GM11168 (cell line): ENCODE measurements around the gene ARFIP1.

Source experiments
- in situ Hi-C: fragments of 300-500 bp; cut with MboI; formaldehyde crosslinking; loops from one replicate; pipeline ENCODE4 v1.12.0; 2022; ENCODE audit warnings: low sequenced_read_pairs; ENCODE audit not compliant: unreplicated experiment

Gene ARFIP1

DNA sequence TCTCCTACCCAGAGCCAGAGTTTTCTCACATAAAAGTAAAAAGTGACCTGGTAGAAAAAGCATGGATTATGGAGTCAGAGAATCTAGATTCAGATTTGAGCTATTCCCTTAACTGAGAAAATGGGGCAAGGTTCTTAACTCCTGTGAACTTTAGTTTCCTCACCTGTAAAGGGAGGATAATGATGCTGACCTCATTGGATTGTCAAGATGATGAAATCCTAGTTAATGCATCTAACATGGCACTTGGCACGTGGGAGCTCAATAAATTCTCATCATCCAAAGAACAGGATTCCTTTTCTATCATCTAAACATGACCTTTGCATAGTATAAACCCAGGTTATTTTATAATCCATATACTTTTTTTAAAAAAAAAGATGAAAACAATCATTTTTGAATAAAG lies 175.0 kb downstream of the ARFIP1 start:
- in situ Hi-C loops = no loop called here

DNA sequence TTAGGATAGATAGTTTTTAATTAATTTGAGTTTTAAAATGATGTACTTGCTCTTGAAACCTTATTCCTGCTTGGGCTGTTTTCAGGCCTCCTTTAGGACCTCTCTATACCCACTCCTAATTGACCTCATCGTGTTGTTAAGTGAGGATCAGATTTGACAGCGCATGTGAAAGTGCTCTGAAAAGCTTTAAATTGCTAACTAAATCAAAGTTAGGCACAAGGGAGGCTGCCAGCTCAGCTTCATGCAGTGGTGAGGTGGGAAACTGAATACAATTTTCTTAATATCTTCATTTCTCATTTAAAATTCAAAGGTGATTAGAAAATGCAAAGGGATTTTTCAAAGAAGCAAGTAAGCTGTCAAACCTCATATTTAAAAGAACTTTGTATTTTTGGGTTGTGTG lies 176.4 kb downstream of the ARFIP1 start:
- in situ Hi-C loops = no loop called here

DNA sequence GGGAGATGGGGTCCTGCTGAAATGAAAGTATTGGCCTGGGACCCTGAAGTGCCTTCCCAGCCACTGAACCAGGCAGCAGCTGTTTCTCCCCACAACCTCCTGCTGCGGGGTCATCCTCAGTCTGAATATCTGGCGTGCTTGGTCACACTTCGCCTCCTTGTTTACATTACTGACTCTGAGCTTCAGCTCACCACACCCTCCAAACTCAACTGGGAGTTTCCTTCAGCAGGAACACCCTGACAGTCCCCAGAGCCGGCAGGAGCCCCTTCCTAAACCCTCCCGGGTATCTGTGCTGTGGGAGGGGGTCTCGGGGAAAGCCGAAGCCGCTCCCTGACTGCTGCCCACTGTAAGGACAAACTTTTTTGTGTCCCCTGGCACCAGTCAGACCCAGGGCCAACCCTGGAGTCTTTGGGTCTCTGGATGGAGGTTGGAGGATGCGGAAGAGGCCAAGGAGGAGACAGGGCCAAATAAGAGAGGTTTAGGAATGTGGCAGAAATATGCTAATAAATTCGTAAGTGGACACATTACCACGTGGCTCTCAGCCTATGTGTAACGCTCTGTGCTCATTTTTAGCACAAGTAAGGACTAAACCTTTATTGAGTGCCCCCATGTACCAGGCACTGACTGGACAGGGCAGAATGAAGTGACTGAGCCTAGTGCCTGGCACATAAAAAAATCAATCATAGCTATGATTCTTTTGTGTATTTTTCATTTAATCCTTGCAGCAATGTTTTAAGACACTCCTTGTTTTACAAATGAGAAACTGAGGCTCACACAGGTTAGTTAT lies 177.1 kb downstream of the ARFIP1 start:
- in situ Hi-C loops = no loop called here

DNA sequence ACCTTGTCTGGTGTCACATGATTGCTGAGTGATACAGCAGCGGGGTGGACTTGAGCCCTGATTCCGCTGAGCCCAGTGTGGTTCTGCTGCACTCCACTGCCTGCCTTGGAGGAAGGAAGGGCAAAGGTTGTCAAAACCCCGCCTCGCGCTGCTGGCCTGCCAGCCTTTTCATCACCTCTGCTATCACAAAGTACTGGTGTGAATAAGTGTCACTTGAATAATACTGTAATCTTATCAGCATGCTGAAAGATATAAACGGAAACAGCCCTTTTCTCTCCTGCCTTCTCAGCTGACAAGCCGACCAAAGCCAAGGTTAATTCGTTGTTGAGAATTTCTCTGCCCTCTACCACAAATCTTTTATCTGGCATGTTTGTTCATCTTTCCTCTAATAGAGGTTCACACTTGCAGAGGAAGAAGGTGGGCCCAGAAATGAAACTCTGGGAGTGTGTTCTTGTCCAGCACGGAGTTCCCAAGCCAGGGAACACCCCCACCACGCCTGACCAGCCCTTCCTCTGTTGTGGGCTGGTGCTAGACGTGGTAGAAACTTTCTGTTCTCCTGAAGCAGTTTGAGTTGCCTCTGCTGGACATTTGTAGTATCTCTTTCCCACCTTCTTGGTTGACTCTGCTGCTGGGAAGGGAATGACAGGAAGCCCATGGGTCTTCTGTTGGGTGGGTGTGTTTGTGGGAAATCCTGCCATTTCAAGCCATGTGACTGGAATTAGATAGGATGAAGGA lies 177.8 kb downstream of the ARFIP1 start:
- in situ Hi-C loops = no loop called here

DNA sequence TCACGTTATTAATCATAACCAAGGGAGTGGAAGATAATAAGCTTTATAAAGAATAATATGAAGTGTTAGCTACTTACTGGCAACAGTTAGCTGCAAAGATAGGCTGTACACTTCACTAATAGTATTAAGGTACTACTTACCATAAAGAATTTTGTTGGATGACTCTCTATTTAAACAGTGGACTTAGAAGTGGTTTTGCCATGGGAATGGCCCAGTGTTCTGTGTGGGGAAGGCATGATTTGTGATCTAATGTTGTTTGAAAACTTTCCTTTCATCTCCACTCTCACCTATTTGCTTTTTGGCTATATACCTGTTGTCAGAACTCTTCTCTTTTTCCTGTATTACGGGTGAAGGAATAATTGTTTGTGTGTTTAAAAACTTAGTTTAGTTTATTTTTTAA lies 179.3 kb downstream of the ARFIP1 start:
- in situ Hi-C loops = no loop called here

DNA sequence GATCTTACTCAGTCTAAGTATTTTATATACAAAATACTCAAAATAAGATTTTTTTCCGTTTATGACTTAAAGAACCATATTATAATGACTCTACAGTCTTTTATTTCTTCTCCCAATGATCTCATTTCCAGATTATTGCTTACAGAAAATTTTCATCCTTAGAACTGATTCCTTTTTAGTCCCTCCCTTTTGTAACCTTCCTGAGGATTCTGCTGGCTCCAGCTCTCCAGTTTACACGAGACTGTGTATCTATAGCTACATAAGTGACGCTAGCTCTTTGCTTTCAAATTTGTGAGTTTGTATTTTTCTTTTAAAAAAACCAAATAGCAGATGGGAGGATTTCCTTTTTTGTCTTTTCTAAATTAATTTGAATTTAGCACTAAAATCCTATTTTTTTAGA lies 180.3 kb downstream of the ARFIP1 start:
- in situ Hi-C loops = no loop called here

DNA sequence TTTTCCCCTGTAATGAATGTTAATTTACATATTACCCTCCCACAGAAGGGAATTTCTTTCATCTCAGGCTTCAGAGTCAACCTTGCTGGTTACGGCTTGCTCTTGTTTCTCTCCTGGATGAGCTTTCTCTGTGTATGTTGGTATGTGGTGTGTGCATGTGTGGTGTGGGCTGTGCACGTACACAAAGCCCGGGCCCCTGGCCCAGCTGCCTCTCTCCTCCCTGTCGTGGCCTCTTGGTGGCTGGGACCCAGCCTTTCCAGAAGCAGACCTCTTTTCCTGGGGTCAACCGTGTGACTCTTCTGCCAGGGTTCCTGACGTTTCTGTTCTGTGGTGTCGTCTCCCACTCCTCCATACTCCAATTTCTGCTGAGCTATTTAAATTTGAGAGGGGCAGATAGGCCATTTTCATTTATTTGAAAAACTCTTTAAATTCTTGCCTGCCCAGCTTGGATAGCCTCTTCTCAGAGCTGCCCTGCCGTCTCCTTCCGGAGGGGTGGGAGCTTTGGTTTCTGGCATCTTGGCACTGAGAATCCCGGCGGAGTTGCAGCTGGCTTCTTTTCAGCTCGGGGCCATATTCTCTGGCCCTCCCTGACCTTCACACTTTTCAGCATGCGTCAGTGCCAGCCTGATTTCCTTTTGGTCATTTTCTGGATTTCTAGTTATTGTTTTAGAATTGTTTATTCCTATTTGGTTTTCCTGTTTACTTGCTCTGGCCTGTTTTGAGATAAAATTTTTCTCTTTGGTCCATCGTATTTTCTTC lies 181.4 kb downstream of the ARFIP1 start:
- in situ Hi-C loops = no loop called here

DNA sequence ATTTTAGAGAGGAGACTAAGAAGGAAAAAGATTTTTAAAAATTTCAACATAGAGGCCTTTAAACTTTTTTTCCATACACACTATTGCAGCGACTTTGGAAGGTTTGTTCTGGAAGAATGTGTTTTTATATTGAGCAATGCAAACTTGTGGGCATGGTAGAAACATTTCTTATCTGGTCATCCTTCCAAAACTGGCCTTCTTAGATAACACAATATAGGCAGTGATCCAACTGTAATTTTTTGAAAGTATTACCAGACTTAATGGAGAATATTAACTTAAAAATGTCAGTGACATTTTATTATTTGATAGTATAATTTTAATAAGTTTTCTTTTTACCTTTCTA lies 182.0 kb downstream of the ARFIP1 start:
- in situ Hi-C loops = no loop called here
